ENCODE measurements around the gene SLC51B.
"Not testable (repeated sequence)": the region's sequence is repeated elsewhere in the genome, so short reads cannot be mapped to it uniquely, and the experiment has no call there.

The SLC51B gene

DNA sequence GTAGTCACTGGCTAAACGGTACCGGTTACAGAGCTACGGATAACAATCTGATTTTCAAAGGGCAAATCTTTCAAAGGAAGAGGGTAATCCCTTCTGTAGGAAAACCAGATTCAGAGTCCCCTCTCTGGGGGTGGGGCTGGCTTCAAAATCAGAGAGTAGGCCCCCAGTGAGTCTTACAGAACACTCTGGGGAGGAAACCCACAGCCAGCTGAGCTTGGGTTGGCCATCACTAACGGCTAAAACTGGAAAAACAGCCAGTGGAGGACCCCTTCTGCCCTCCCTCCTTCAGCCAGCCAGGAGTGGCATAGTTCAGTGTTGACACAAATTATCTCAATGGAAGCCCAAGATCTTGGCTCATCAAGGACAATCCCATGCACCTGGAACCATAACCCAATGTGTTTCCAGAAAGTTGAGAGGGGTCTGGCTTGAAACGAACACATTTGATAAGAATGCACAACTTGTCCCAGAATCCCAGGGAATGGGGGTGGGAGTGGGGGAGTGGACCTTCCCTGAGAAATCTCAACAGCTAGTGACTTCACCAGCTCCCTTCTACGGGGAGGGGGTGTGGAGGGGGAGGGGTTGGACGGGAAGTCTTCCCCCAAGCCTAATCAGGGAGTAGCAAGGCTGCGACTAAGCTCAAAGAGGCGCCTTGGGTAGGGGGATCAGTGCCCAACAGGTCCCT is 21.6 kb downstream of the SLC51B start:
- DNase-seq (ENCODE audit: low spot score) = no peak

DNA sequence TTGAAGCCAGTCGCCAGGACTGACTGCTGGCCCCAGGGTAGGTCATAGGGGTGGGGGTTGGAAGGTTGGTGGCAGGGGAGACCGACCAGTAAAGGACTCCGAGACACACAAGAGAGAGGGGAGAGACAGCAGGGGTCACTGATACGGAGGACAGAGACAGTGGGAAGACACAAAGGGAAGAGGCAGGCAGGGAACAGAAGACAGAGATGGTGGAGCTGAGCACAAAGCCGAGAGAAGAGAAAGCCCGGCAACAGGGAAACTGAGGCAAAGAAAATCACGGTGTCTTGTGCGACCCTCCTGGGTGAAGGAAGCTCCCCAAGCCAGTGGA is 22.1 kb downstream of the SLC51B start:
- DNase-seq (ENCODE audit: low spot score) = no peak

DNA sequence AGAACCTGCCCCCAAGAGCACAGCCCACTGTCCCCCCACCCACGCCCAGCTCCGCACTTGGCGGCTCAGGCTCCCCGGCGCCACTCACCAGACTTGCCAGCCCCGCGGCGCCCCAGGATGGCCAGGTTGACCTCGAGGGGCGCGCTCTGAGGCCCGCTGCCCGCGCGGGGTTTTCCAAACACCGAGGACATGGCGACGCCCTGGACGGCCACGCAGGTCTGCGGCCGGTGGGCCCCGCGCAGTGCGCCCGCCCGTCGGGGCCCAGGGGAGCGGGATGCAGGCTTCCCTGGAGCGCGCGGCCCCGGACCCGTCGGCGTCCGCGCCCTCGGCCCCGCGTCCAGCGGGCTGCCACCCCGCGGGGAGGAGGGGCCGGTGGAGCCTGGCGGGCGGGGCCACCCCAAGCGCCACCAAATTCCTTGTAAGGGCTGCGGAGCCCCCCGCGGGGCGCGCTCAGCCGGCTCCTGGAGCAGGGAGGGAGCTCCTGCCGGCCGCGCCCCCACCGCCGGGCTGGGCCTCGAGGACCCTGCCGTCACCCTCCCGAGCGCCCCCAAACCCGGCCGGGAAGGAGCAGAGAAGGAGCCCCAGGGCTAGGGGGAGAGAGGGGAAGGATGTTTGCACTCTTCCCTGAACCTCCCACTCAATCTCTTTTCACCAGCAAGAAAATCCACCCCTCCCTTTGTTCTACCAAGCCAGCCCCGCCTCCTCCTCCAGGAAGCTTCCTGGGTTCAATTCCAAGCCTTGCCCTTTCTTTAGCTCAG is 22.6 kb downstream of the SLC51B start, which contains the start of gene RASL12:
TSS of gene RASL12 (minus strand) at position 347 of the 758 bp plus-strand sequence. CDS start at position 191, 156 bp downstream.
- DNase-seq (ENCODE audit: low spot score) = no peak

DNA sequence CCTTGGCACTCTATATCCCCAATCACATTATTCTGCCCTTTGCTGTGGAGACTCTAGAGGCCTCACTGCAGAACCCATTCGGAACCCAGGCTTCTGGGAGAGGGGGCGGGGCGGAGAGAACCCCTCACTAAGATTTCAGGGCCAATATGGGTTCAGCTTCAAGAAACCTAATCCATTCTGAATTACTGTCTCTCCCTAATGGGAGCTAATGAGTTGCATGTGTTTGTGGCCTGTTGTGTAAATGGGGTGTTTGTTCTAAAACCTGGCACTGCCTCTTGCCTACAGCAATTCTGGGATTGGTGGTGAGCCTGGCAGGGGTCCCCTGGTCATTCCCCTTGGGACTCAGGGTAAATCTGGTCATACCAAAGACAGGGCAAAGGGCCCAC is 23.2 kb downstream of the SLC51B start:
- DNase-seq (ENCODE audit: low spot score) = no peak

DNA sequence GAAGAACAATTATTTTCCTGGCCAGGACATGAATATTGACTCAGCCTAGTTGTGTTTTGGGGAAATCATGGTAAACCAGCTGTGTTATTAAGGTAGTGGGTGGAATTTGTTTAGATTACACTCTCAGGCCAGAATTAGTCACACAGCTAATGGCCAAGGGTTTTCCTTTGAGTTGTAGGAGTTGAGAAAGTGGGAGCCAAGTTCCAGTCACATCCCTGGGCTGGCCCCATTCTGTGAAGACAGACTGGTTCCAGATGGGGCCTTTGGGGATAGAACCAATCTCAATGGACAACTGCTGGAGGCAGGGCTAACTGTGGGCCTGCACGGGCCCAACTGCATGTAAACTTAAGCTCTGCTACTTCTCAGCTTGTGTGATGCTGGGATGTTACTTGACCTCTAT is 24.0 kb downstream of the SLC51B start:
- DNase-seq (ENCODE audit: low spot score) = no peak

DNA sequence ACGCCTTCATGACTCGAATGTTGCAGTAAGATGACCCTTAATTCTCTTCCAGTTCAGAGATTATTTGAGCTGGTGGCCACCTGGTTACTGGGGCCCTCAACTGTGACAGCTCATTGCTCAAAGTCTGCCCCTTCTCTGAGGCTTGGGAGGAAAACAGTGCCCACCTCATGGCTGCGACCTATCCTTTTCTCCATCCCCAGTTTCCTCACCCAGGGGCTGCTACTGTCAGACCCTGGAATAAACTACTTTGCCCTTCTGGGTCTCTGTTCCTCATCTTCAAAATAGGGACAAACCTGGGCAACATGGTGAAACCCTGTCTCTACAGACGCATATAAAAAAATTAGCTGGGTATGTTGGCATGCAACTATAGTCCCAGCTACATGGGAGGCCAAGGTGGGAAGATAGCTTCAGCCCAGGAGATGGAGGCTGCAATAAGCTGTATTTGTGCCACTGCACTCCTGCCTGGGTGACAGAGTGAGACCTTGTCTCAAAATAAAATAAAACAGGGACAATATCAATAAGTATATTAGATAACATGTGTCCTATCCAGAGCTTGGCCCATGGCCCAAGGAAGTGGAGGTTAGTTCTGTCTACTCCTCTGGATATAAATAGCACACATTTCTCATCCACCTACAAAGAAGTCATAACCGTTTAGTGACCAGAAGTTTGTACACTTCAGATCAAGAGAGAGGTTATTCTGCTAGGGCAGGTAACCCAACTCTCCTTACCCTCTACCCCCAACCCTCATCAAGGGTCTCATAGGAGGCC is 24.8 kb downstream of the SLC51B start:
- no peak for DNase-seq (ENCODE audit: low spot score)

DNA sequence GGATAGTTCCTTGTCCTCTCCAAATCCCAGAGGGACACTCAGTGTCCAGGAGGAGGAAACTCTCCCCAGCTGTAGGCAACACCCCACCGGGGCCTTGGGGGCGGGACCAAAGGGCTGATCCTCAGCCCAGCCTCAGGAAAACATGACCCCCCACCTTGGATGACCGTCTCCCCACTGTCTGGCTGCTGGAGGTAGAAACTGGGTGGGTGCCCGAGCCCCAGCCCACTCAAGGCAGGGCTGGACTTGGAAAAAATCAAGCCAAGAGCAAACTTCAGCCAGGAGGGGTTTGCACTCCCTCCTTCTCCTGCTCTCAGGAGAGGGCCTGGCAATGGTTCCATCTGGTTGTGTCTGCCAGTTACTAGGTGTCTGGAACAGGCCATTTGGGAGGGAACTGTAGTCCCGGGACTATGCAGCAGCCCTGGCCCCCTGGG is 26.2 kb downstream of the SLC51B start:
- no peak for DNase-seq (ENCODE audit: low spot score)

DNA sequence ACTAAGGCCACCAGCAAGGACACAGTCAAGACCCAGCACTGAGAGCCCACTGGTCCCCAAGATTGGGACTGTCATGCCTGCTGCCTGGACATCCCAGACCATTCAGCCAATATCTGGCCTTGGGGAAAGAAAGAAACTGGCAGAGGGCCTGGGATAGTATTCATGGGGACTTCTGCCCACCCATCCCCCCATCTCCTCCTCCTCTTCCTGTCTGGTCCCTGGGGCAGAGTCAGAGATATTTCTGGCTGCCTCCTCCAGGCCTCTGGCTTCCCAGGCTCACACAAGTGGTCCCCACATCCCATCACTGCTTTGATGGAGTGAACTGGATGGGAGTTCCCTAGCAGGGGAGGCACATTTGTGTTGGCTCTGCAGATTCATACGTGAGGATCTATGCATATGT is 26.8 kb downstream of the SLC51B start:
- DNase-seq (ENCODE audit: low spot score) = no peak

DNA sequence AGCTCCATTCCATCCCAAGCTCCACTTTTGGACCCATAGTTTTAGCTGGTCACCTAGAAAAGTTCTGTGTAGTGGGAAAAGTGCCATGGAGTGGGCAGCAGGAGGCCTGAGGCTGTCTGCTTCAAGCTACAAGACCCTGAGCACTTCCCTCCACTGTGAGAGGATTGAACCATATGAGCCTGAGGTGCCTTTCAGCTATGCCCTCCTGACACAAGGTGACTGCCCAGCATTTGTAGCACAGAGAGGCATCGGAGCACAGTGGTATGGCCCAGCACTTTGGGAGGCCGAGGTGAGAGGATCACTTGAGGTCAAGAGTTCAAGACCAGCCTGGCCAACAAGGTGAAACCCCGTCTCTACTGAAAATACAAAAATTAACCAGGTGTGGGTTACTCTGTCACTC is 27.4 kb downstream of the SLC51B start:
- no peak for DNase-seq (ENCODE audit: low spot score)

DNA sequence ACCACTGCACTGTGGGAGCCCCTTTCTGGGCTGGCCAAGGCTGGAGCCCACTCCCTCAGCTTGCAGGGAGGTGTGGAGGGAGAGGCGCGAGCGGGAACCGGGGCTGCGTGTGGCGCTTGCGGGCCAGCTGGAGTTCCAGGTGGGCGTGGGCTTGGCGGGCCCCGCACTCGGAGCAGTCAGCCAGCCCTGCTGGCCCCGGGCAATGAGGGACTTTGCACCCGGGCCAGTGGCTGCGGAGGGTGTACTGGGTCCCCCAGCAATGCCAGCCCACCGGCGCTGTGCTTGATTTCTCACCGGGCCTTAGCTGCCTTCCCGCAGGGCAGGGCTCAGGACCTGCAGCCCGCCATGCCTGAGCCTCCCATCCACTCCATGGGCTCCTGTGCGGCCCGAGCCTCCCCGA is 29.8 kb downstream of the SLC51B start:
- DNase-seq (ENCODE audit: low spot score) = not testable (repeated sequence)

DNA sequence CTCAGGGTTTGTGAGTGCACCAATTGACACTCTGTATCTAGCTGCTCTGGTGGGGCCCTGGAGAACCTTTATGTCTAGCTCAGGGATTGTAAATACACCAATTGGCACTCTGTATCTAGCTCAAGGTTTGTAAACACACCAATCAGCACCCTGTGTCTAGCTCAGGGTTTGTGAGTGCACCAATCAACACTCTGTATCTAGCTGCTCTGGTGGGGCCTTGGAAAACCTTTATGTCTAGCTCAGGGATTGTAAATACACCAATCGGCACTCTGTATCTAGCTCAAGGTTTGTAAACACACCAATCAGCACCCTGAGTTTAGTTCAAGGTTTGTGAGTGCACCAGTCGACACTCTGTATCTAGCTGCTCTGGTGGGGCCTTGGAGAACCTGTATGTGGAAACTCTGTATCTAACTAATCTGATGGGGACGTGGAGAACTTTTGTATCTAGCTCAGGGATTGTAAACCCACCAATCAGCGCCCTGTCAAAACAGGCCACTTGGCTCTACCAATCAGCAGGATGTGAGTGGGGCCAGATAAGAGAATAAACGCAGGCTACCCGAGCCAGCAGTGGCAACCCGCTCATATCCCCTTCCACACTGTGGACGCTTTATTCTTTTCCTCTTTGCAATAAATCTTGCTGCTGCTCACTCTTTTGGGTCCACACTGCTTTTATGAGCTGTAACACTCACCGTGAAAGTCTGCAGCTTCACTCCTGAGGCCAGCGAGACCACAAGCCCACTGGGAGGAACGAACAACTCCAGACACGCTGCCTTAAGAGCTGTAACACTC is 30.6 kb downstream of the SLC51B start:
- DNase-seq (ENCODE audit: low spot score) = not testable (repeated sequence)

DNA sequence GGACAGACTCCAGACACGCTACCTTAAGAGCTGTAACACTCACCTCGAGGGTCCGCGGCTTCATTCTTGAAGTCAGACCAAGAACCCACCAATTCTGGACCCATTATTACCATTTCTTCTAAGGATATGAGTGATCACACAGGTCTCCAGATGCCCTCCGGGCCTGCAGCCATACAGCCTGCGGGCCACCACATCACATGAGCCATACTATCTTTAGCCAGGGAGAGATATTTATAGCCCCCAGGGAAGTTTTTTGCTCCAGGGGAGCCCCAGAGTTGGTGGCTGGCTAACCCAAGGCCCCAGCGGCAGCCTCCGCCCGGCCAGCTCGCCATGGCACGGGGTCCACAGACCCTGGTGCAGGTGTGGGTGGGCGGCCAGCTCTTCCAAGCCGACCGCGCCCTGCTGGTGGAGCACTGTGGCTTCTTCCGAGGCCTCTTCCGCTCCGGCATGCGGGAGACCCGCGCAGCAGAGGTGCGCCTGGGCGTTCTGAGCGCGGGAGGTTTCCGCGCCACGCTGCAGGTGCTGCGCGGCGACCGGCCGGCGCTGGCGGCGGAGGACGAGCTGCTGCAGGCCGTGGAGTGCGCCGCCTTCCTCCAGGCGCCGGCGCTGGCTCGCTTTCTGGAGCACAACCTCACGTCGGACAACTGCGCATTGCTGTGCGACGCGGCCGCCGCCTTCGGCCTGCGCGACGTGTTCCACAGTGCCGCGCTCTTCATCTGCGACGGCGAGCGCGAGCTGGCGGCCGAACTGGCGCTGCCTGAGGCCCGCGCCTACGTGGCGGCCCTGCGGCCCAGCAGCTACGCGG is 31.5 kb downstream of the SLC51B start, which contains the start of gene KBTBD13:
TSS of gene KBTBD13 (plus strand) at position 261 of the 805 bp plus-strand sequence. CDS start at position 331, 70 bp downstream.
- DNase-seq (ENCODE audit: low spot score) = no peak

DNA sequence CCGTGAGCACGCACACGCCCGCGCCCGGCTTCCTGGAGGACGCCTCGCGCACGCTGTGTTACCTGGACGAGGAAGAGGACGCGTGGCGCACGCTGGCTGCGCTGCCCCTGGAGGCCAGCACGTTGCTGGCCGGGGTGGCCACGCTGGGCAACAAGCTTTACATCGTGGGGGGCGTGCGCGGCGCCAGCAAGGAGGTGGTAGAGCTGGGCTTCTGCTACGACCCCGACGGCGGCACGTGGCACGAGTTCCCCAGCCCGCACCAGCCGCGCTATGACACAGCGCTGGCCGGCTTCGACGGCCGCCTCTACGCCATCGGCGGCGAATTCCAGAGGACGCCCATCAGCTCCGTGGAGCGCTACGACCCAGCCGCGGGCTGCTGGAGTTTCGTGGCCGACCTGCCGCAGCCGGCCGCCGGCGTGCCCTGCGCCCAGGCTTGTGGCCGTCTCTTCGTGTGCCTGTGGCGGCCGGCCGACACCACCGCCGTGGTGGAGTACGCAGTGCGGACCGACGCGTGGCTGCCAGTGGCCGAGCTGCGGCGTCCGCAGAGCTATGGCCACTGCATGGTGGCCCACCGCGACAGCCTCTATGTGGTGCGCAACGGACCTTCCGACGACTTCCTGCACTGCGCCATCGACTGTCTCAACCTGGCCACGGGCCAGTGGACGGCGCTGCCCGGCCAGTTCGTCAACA is 32.2 kb downstream of the SLC51B start:
- no peak for DNase-seq (ENCODE audit: low spot score)

DNA sequence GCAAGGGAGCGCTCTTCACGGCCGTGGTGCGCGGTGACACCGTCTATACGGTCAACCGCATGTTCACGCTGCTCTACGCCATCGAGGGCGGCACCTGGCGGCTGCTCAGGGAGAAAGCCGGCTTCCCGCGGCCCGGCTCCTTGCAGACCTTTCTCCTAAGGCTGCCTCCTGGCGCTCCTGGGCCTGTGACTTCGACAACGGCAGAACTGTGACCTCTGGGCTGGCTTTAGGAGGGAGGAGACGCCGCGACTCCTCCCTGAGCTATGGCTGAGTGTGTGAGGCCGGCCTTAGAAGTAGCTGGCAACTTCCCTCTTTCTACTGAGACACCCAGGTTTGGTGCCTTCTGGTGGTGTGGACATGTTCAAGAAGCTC is 32.8 kb downstream of the SLC51B start:
- DNase-seq (ENCODE audit: low spot score) = peak; percentile 34

DNA sequence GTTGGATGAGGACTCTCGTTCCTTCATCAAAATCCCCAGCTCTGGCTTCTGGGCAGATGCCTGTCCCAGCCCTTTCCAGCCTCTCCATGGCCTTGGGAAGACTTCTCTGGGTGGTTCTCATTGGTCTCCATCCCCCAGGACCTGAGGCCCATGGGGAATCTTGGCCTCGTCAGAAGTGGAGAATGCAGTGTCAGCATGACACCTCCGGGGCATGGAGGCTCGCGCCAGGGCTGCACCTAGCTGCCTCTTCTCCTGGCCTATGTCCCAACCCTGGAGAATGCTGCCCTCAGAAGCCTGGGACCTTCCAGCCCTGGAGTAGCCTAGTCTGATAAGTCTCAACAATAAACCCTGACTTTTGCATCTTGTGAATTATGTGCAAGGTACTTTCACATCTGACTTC is 34.4 kb downstream of the SLC51B start:
- DNase-seq (ENCODE audit: low spot score) = no peak

DNA sequence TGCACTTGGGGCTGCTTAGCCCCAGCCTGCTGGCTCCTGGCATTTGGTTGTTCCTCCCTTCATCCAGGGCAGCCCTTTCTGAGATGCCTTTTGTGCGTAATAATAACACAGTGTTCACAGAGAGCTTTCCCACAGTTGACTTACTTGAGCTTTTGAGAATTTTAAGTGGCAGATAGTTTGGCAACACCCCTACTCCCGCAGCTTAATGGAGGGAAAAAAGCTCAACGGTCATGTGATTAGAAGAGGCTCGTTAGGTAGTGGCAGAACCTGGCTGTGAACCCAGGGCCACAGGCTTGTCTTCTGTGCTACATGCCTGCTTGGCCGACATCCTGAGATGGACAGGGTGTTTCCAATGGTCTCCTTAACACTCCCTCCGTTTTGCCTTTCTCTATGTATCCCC is 36.1 kb downstream of the SLC51B start:
- DNase-seq (ENCODE audit: low spot score) = no peak

DNA sequence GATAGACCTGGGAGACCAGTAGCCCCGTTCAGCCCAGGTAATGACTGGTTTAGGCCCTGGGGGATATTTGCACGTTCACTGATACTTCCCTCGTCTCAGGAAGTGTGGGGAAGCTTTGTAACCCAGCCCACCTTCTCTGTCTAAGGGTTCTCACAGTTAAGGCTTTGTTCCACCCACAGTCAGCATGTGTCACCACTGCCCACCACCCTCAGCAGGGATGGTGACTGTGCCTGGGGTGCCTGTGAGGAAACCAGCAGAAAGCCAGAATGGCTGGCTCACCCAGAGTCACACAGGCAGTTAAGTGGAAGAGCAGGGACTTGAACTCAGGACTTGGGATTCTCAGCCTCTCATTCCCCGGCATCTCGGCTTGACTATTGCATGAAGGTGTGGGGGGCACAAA is 36.6 kb downstream of the SLC51B start:
- DNase-seq (ENCODE audit: low spot score) = no peak

DNA sequence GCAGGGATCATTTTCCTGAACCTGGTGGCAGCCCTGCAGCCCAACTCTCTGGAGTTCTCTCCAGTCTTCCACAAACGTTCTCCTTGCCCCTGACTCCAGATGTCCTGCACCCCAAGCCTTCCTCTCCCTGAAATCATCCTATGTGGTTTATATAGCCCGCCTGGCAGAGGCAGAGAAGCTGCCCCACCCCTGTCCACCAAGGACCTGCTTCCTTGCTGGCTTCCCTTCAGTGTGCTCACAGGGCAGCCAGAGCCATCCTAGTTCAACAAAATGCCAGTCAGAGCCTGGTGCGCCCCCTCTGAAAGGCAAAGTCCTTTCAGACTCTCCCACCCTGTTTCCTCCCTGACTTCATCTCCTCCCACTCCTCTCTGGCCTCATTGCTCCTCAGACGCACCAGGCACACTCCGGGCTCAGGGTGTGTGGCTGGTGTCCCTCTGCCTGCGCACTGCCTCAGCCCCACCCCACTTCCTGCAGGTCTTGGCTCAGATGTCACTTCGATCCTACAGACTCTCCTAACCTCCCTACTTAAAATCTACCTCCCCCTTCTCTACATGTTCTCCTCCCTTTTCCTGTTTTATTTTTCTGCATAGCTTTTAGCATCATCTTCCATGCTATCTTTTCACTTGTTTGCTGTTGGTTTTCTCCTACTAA is 37.2 kb downstream of the SLC51B start:
- DNase-seq (ENCODE audit: low spot score) = no peak

DNA sequence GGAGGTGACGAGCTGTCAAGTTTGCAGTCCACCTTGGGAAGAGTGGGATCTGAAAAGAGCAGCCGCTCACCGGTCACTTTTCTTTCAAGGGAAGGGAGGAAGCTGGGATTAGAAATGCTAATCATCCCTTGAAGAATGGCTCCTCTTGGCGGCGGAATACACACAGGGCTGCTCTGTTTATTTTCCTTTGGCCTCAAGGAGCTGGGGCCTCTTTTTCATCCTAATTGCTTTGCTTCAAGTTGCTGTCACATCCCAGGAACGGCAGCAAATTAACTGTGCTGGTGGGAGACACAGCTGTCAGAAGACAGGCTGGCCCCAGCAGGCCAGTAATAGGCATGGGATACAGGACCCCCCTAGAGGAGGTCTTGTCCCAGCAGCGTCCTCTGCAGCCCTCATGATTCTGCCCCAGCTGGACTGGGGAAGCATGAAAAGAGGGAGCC is 38.1 kb downstream of the SLC51B start:
- no peak for DNase-seq (ENCODE audit: low spot score)

Data from CD4-positive, alpha-beta T cell treated with Interleukin-2 at 100 ng/mL for 4 hours (primary cell).